NCI-H748 (cell line): ENCODE results near the gene TWF2.

Experiments used
- DNase-seq: peaks from one replicate; lab custom pipeline; 2025; ENCODE audit not compliant: unreplicated experiment; lab: John Stamatoyannopoulos, UW

The TWF2 gene

DNA sequence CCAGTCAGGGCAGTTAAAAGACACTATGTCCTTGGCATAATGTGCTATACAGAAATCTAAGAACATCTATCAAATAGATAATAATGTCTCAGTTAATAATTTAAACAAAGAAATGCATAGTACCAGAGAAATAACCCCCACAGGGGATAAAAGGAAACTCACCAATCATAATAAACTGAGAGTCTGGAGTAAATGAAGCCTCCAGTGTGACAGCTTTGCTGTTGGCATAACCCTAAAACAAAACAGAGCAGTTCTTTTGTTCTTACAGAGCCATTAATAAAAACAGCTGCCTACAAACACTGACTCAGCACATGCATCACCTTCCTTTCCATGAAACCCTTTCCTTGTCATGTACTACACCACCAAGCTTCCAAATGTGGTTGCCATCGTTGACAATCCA, 20.1 kb upstream of the TWF2 start:
- no peak for DNase-seq

- no peak for DNase-seq
These were observed 19.0 kb upstream of the TWF2 start for GRCh38 chr3:52257911-52258310.

GRCh38 chr3:52256622-52257021, 17.7 kb upstream of the TWF2 start:
- DNase-seq, result no peak

- no peak for DNase-seq
These were observed 17.2 kb upstream of the TWF2 start for GRCh38 chr3:52256159-52256558.

DNA sequence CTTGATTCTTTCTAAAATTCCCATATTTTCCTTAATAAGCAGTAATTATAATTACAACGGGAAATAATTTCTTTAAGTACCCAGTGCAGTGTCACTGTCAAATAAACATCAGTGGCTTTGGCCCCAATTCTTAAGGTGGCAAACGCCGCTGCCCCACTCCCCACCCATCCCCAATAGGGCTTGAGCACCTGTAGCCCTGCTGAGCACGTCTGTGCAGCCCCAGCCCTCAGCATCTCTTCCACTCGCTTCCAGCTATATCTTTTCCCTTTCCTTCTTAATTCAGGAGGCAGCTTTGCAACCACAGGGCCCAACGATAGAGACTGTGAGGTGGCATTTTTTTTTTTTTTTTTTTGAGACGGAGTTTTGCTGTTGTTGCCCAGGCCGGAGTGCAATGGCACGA, 15.7 kb upstream of the TWF2 start:
- DNase-seq, result no peak

DNA sequence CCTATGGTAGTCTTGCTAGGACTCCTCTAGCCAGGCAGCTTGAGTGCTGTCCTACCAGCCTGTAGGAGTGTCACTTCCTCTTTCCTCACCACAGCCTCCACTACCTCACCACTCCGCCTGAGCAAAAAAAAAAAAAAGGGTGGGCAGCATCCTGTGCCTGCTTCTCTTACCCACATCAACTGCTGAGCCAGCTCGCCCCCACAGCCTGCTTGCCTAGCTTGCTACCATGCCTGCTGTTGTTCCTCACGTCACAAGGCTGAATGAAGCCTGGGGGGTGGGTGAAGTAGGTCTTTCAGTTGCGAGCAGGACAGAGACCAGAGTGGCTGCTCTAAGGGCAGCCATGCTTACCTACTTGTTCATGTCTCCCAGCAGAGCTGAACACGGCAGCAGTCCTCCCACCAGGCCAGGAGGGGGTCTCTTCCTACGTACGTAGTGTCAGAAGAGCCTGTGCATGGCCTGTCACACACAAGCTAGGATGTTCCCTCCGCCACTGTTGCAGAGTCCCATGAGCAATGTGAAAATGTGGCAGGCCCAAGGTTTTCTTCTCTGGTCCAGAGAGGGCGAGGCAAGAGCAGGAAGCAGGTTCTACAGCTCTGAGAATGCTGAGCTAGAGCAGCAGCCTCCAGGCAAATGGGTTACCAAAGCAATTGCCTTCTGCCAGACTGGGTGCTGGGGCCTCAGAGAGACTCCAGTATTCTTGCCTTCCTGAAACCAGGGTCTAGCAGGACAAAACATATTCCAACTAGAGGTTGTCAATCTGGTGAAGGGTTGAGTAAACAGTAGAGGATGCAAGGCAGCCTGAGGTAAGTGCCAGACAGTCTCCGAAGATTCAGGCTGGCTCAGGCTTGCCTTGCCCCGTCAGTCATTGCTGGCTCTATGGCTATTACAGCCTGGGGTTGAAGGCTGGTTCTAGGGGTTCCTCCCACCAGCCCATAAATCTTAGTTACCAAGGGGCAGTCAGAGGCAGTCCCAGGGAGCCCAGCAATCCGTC, 14.7 kb upstream of the TWF2 start:
- no peak for DNase-seq

- no peak for DNase-seq
These were observed 11.2 kb upstream of the TWF2 start for GRCh38 chr3:52250122-52250521.

DNA sequence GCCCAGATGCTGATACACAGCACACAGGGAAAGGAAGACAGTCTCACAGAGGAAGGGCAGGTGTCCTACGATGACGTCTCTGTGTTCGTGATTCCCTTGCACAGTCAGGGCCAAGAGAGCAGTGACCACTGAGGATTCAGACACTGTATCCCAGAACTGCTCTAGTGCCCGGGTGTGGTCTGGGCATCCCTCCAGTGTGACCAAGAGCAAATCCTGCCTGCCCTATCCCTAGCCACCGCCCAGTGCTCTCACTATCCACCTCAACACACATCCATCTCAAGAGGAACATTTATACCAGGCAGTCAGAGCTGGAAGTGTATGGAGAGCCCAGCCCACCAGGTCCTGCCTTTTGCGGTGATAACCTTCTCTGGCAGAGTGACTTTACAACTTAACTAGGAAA, 10.7 kb upstream of the TWF2 start:
- no peak for DNase-seq

- DNase-seq, result peak; percentile 54
These were observed 10.0 kb upstream of the TWF2 start for GRCh38 chr3:52248816-52249547.

- no peak for DNase-seq
These were observed 9.2 kb upstream of the TWF2 start for GRCh38 chr3:52248165-52248541.

DNA sequence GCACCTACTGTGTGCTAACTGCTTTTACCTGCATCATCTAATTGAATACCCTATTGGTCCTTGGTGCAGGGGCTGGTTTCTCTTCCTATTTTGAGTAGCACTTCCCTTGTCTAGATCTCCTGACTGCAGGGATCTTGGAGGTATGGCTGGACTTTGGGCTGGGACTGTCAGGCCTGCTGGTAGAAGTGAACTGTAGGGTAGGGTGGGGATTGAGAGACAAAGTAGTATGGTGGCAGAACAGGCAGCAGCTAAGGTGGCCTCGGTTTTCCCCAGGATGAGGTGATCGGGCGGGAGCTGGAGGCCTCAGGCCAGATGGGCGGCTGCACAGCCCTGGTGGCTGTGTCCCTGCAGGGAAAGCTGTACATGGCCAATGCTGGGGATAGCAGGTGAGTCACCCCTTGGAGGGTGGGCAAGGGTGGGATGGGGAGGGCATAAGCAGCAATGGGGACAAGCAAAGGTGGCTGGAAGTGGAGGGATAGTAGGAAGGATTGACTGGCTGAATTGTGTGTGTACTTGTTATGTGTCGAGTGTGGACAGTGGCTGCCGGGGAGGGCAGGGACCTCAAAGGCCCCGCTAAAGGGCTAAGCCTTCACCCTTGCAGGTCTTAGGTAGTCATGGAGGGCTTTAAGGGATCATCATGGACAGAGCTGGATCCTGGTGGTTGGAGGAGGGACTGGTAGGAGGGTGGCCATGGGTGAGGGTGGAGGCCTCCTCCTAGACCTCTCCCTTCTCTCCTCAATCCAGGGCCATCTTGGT, 8.6 kb upstream of the TWF2 start:
- DNase-seq, result no peak

DNA sequence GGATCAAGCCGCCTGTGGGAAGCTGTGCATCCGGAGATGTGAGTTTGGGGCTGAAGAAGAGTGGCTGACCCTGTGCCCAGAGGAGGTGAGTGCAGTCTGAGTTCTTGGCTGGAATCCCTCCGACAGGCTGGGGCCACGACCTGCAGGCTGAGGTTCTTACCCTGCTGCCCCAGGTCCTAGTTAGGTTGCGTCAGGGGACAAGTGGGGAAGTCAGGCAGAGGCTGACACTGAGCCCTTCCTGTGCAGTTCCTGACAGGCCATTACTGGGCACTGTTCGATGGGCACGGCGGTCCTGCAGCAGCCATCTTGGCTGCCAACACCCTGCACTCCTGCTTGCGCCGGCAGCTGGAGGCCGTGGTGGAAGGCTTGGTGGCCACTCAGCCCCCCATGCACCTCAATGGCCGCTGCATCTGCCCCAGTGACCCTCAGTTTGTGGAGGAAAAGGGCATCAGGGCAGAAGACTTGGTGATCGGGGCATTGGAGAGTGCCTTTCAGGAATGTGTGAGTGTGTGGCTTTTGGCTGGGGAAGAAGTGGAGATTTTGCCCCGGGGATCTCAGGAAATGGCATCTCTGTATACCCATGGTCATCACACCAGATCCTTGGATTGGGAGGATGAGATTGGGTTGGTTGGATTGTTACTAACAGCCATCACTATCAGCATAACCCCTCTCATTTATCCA, 7.9 kb upstream of the TWF2 start:
- no peak for DNase-seq

DNA sequence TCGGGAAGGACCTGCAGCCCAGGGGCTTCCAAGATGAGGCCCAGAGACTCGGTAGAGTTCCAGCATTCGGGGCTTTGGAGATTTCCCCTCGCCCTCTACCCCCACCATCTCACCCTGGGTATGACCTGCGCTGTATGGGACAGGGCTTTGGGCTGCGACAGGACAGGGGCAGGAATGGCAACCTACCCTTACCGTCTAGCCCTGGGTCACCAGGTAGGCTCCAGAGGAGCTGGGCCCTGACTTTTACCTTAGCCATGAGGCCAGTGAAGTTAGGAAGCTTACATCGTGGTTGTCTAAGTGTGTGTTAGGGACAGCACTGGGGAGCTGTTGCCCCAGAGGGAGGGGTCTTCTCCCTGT, 7.3 kb upstream of the TWF2 start:
- no peak for DNase-seq

- peak; percentile 57 for DNase-seq
These were observed 6.6 kb upstream of the TWF2 start, which contains the start of gene PPM1M for GRCh38 chr3:52245322-52246263. Gene PPM1M, plus strand, starts transcription at chr3:52245759. Its CDS starts 66 bp downstream, at chr3:52245825.

GRCh38 chr3:52243791-52244628, 5.1 kb upstream of the TWF2 start:
- DNase-seq, result no peak

DNA sequence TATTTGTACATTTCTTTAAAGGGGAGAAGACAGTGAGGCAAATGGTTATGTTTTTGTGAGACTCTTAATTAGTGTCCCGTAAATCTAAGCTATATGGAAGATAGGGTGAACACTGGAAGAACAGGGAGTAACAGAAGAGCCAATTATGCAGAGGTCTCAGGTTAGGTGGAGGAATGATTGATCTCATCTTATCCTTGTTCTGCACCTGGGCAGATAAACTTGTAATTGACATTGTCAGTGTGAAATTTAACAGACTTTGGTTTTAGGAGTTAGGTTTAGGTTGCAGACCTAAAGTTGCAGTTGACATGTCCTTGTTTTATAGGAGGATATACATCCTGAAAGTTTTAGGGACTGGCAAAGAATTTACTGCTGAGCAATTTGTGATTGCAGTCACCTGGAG, 3.1 kb upstream of the TWF2 start:
- DNase-seq, result no peak

DNA sequence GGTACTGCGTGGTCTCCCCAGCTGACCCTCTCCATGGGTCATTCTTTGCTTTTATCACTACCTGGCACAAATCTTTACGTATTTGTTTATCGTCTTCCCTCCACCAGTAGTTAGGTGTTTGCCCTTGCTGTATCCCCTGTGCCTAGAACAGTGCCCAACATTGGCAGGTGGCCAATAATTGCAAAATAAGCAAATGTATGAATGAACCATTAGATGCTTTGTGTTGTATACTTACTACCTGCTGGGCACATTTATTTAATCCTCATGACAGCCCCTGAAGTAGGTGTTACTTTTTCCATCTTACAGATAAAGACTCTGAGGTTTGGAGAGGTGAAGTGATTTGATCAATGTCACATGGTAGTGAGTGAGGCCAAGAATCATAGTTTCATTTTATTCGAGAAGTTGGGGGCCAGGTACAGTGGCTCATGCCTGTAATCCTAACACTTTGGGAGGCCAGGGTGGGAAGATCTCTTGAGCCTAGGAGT, 2.0 kb upstream of the TWF2 start:
- DNase-seq, result peak; percentile 31

DNA sequence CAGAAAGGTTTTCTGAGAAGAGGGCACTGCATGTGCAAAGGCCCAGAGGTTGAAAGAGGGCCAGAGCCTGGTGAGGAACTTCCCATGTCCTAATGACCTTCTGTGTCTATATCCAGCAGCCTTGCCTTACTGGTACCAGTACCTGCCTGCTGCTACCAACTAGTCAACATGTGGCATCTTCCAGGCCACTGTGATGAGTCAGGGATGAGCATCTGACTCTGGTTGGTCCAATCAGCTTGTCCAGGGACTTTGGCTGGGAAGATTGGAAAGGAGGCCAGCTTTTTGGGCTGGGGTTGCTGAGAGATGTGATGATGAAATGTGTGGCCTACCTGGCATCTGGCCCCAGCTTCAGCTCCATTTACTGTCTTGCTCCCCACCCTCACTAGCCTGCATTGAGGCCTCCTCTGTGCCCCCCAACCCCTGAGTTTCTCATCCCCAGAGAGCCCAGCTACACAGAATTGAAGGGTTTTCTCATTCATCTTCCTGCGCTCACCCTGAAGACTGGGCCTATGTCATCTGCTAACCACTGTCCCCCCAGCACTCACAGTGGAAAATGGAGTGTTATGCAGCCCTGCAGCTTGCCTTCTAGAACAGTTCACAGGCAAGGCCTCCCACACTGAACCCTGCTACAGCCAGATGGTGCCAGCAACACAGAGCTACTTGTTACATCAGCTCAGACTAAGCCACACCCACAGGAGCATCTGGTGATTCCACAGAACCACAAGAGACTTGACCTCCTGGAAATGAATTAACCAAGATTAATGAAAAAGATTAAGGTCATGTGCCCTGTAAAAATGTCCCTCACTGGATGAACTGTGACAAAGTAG, 1.3 kb upstream of the TWF2 start:
- DNase-seq, result peak; percentile 67
